ENCODE measurements around the gene NLK.
"Not testable (repeated sequence)": the region's sequence is repeated elsewhere in the genome, so short reads cannot be mapped to it uniquely, and the experiment has no call there.

The NLK gene

GRCh38 chr17:28097254-28097653 is 54.8 kb downstream of the NLK start:
- H3K4me3 ChIP-seq (ENCODE audit: low read length): no peak overlapping the region
- no peak for TF ChIP-seq CTCF (conservative IDR thresholded peaks at IDR 0.05; ENCODE audit: low read length)
- DNase-seq (ENCODE audit: low read depth): no peak

- H3K4me3 ChIP-seq (ENCODE audit: low read length): no peak overlapping the region
- TF ChIP-seq CTCF (conservative IDR thresholded peaks at IDR 0.05; ENCODE audit: low read length): no peak
- DNase-seq (ENCODE audit: low read depth): no peak
Measured at GRCh38 chr17:28097901-28098300, 55.4 kb downstream of the NLK start.

GRCh38 chr17:28098591-28098990 is 56.1 kb downstream of the NLK start:
- H3K4me3 ChIP-seq (ENCODE audit: low read length); DNase-seq (ENCODE audit: low read depth): not testable (repeated sequence)

- no peak overlapping the region for H3K4me3 ChIP-seq (ENCODE audit: low read length)
- no peak for DNase-seq (ENCODE audit: low read depth)
- TF ChIP-seq CTCF (conservative IDR thresholded peaks at IDR 0.05; ENCODE audit: low read length): no peak
Measured at GRCh38 chr17:28100251-28100650, 57.8 kb downstream of the NLK start.

- DNase-seq (ENCODE audit: low read depth): no peak
- no peak for TF ChIP-seq CTCF (conservative IDR thresholded peaks at IDR 0.05; ENCODE audit: low read length)
- H3K4me3 ChIP-seq (ENCODE audit: low read length): no peak overlapping the region
Measured at GRCh38 chr17:28100936-28101335, 58.5 kb downstream of the NLK start.

GRCh38 chr17:28101919-28102318 is 59.4 kb downstream of the NLK start:
- TF ChIP-seq CTCF (conservative IDR thresholded peaks at IDR 0.05; ENCODE audit: low read length): no peak
- no peak for DNase-seq (ENCODE audit: low read depth)

GRCh38 chr17:28105501-28105900 is 63.0 kb downstream of the NLK start:
- DNase-seq (ENCODE audit: low read depth): no peak
- no peak for TF ChIP-seq CTCF (conservative IDR thresholded peaks at IDR 0.05; ENCODE audit: low read length)

More at GRCh38 chr17:28101919-28102318, 59.4 kb downstream of the NLK start:
- no peak overlapping the region for H3K4me3 ChIP-seq (ENCODE audit: low read length)

GRCh38 chr17:28110184-28110583 is 67.7 kb downstream of the NLK start:
- TF ChIP-seq CTCF (conservative IDR thresholded peaks at IDR 0.05; ENCODE audit: low read length): no peak
- H3K4me3 ChIP-seq (ENCODE audit: low read length): no peak overlapping the region
- no peak for DNase-seq (ENCODE audit: low read depth)

More at GRCh38 chr17:28105501-28105900, 63.0 kb downstream of the NLK start:
- H3K4me3 ChIP-seq (ENCODE audit: low read length): no peak overlapping the region
